Stimulated activated CD4-positive, alpha-beta T cell treated with anti-CD3 and anti-CD28 coated beads, Interleukin-1b, Interleukin-23, amount 100 ng/mL, for 24 hours (primary cell): Measurements from ENCODE around the gene PLD1.
"Not testable (repeated sequence)": the region's sequence is repeated elsewhere in the genome, so short reads cannot be mapped to it uniquely, and the experiment has no call there.

ENCODE experiments used
- DNase-seq, 4 experiments: peaks; one replicate each; pipeline ENCODE4 v3.0.0-alpha.2; 2020; ENCODE audit warnings: low read depth in 4 of 4, low spot score in 1 of 4

The PLD1 gene

GRCh38 chr3:171746320-171747222 lies 63.7 kb downstream of the PLD1 start:
- not testable (repeated sequence) for DNase-seq

- DNase-seq = no peak
Measured at GRCh38 chr3:171745577-171746319, 64.5 kb downstream of the PLD1 start.

GRCh38 chr3:171744158-171744741 lies 66.0 kb downstream of the PLD1 start:
- DNase-seq = no peak

GRCh38 chr3:171743327-171744157 lies 66.7 kb downstream of the PLD1 start:
- no peak for DNase-seq

GRCh38 chr3:171741377-171741776 lies 68.9 kb downstream of the PLD1 start:
- DNase-seq = no peak

GRCh38 chr3:171736556-171736955 lies 73.7 kb downstream of the PLD1 start:
- no peak for DNase-seq

GRCh38 chr3:171733561-171733960 lies 76.7 kb downstream of the PLD1 start:
- no peak for DNase-seq

GRCh38 chr3:171732756-171733155 lies 77.5 kb downstream of the PLD1 start:
- no peak for DNase-seq

DNA sequence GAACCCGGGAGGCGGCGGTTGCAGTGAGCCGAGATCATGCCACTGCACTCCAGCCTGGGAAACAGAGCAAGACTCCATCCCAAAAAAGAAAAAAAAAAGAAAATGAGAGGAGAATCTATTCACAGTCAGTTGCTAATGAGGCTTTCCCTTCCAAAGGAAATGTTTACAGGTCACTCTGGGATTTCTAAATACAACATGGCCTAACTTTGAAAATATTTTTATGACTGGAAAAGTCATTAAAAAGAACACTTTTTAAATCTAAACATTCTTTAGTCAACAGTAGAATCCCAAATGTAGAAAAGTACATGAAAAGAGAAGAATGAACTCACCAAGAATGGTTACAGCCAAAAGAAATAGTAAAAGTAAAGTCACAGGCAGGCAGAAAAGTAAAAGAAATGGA lies 78.6 kb downstream of the PLD1 start:
- DNase-seq = no peak

DNA sequence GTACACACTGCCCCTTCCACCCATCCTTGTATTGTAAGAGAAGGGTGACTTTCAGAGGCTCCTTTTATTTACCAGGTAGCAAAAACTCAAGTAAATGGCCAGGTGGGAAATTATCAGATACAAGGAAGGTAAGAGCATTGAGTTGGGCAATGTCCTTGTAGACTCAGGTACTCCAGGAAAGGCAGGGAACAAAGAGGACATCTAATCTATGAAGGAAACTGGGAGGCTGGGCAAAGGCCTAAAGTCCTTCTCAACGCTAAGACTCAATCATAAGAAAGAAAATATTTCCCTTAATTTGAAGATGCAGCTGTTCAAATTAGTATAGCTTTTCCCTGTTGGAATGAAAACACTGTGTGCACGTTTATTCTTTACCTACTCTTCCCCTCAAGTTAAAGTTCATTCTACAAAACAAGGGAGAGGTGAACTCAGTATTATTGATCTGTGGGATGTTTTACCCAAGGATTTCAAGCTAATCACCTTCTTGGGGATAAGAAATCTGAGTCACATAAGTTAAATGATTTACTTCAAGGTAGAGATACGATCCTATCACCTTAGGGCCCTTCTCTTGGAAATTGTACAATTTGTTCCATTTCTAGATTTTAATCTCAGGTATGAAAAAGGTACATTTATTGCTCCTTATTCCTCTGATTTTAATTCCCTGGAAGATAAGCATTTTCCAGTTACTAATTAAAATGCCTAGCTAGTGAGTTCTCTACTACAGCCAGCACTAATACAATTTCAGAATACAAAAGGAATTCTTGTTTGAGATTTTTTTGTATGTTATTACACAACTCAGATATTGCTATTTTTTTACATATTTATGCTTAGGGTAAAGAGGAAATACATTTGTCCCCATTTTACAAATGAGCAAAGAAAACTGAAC lies 80.6 kb downstream of the PLD1 start:
- no peak for DNase-seq

- DNase-seq = no peak
Measured at GRCh38 chr3:171727288-171727687, 83.0 kb downstream of the PLD1 start.

DNA sequence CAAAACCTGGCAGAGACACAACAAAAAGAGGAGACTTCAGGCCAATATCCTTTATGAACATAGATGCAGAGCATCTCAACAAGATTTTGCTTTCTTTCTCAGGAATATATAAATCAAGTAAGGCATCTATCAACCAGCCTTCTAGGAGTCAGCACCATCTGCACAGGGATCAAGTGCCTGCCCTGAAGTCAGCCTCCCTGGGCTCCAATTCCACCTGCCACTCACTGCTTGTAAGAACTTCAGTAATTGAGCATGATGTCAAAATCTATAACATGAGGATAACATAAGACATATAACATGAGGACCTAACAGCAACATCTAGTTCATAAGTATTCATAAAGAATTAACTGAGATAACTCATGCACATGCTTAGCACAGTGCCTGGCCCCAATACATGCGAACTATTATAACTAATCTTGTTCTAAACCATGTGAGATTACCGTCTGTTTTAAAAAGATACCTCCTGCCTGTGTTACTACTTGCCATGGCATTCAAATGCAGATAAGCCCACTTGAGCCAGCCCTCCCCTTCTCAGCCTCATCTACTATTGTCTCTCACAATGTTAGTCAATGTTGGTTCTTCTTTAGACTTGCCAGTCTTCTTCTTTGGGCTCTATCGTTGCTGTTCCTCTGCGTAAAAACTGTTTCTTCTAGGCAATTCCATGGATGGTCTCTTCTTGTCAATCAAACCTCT lies 91.6 kb downstream of the PLD1 start:
- no peak for DNase-seq

DNA sequence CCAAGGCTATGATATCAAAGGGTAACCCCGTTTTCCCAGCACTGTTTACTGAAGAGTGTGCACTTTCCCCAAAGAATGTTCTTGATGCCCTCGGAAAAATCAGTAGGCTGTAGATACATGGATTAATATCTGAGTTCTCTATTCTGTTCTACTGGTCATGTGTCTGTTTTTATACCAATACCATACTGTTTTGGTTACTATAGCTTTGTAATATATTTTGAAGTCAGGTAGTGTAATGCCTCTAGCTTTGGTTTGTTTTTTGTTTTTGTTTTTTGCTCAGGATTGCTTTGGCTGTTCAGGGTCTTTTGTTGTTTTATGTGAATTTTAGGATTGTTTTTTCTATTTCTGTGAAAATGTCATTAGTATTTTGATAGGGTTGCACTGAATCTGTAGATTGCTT lies 95.1 kb downstream of the PLD1 start:
- DNase-seq = no peak

GRCh38 chr3:171712171-171712938 lies 97.9 kb downstream of the PLD1 start:
- DNase-seq = no peak

GRCh38 chr3:171711461-171712170 lies 98.7 kb downstream of the PLD1 start:
- no peak for DNase-seq

GRCh38 chr3:171710359-171710758 lies 99.9 kb downstream of the PLD1 start:
- no peak for DNase-seq

DNA sequence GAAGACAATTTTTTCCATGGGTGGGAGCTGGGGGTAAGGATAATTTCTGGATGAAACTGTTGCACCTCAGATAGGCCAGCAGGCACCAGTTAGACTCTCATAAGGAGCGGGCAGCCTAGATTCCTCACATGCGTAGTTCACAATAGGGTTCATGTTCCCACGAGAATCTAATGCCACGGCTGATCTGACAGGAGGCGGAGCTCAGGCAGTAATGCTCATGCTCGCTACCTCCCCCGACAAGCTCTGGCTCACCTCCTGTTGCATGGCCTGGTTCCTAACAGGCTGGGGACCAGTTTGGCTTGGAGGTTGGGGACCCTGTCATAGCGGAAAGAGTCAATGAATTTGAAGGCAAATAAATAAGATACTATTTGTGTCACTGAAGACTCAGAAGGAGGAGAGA lies 105.5 kb downstream of the PLD1 start:
- no peak for DNase-seq

DNA sequence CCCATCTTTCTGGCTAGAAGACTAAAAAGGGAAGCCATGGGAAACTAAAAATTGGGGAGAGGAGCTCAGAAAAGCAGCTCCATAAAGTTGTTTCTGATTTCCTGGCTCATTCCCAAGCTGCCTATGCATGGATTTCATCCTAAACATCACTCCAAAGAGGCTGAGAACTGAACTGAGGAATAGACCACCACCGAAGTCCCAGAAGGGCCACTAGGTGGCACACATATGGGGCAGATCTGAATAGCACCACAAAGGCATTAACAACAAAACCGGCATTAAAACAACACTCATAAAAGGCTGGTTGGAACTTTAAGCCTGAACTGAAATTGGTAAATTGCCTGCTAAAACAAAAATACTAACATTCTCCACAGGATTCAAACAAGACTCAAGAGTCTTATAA lies 106.3 kb downstream of the PLD1 start:
- DNase-seq = no peak
